ENCODE results near the gene ITGA11. TPM values are rescaled to one million over a fixed set of nuclear protein-coding genes. Genes with fewer than 3 reads are reported as not detected.

ITGA11 gene
- total RNA-seq, 1 experiment from 2014 or later, result 0.70 TPM

GRCh38 chr15:68434021-68434420 lies 2.1 kb upstream of the ITGA11 start:
- H3K4me3 ChIP-seq, result no peak overlapping the region
- H3F3A ChIP-seq (ENCODE audit: insufficient read depth, low read depth), result no peaks in the 10 kb centered on the region
- H4K20me1 ChIP-seq (ENCODE audit: insufficient read depth), result no peaks in the 10 kb centered on the region
- H3K27me3 ChIP-seq (ENCODE audit: insufficient read depth, low read depth), result peaks cover 62% of the 10 kb centered on the region
- no peak for DNase-seq
- no peaks in the 10 kb centered on the region for H3K9me3 ChIP-seq (ENCODE audit: insufficient read depth, low read depth)
- no peaks in the 10 kb centered on the region for H3K79me2 ChIP-seq (ENCODE audit: low read depth)
- CTCF ChIA-PET, result no interaction called here
- no peak for TF ChIP-seq CTCF (conservative IDR thresholded peaks at IDR 0.05)
- POLR2A ChIA-PET (ENCODE audit: unreplicated experiment), result no interaction called here
- no peaks in the 10 kb centered on the region for H3K4me1 ChIP-seq (replicated peaks; ENCODE audit: insufficient read depth)
- intact Hi-C loops (cut with micrococcal nuclease; ENCODE audit: unreplicated experiment), result no loop called here
- no TSS peak for BruUV-seq (replicated peaks)
- H2AFZ ChIP-seq, result no peak overlapping the region
- no peaks in the 10 kb centered on the region for H3K9me2 ChIP-seq (ENCODE audit: insufficient read depth)
- H3K27ac ChIP-seq, result no peak overlapping the region
- no peak overlapping the region for H3K4me2 ChIP-seq
- H3K36me3 ChIP-seq (ENCODE audit: low read depth), result no peaks in the 10 kb centered on the region

DNA sequence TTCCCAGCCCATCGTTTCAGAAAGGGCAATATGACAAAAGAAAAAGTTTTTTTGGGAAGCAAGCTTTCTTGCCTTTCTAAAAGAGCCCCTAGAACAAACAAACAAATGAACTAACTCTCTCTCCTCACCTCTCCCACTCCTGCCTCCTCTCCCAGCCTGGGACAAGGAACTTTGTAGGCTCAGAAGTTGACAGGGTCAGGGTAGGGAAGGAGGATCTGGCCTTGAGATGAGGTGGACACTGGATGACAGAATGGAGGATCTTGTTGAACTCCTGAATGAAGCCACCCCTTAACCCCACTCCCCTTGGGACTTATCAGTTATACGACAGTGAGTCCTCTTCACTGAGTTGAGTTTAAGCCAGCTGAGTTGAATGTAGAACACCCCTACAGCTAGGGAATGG lies 1.6 kb upstream of the ITGA11 start:
- TF ChIP-seq CTCF (conservative IDR thresholded peaks at IDR 0.05), result no peak
- TF ChIP-seq EZH2 (IDR thresholded peaks at IDR 0.05; ENCODE audit: low read depth), result no peak
- ChIA-PET CTCF (no interaction called here), POLR2A (ENCODE audit: unreplicated experiment) (no interaction called here)
- Histone ChIP-seq H3K36me3 (ENCODE audit: low read depth) (no peaks in the 10 kb centered on the region), H4K20me1 (ENCODE audit: insufficient read depth) (no peaks in the 10 kb centered on the region), H3F3A (ENCODE audit: insufficient read depth, low read depth) (no peaks in the 10 kb centered on the region), H3K79me2 (ENCODE audit: low read depth) (no peaks in the 10 kb centered on the region), H3K4me1 (replicated peaks; ENCODE audit: insufficient read depth) (no peaks in the 10 kb centered on the region), H3K27me3 (ENCODE audit: insufficient read depth, low read depth) (peaks cover 57% of the 10 kb centered on the region), H3K9me2 (ENCODE audit: insufficient read depth) (no peaks in the 10 kb centered on the region), H2AFZ (no peak overlapping the region), H3K4me3 (no peak overlapping the region), H3K27ac (no peak overlapping the region), H3K4me2 (no peak overlapping the region), H3K9me3 (ENCODE audit: insufficient read depth, low read depth) (no peaks in the 10 kb centered on the region)
- no peak for DNase-seq
- no TSS peak for BruUV-seq (replicated peaks)
- intact Hi-C loops (cut with micrococcal nuclease; ENCODE audit: unreplicated experiment), result no loop called here

DNA sequence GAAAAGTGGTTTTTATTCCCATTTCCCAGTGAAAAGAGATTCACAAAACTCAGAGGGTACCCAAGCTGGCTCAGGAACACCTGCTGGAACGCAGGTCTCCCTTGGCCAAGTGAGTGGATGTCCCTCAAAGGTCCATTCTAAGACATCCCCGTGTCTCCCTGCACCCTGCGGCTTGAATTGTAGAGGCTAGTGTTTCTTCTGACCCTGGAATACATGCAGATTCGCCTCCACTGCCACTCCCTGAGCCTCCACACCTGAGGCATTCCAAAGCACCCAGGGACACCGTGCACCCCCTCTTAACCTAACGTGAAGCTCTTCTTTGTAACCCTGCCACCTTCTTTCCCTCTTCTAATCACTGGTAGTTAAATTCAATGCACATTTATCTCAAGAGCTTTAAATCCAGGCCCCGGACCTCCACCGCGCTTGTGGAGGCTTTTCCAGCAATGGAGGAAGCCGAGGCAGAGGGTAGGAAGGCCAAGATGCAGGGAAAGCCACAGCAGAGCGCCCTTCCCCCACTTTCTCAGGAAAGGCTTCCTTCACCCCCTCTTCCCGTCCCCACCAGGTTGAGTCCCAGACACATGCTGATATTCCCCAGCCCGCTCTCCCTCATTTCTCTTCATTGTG lies 590 bp upstream of the ITGA11 start:
- no peaks in the 10 kb centered on the region for H3F3A ChIP-seq (ENCODE audit: insufficient read depth, low read depth)
- peaks cover 48% of the 10 kb centered on the region for H3K27me3 ChIP-seq (ENCODE audit: insufficient read depth, low read depth)
- no peaks in the 10 kb centered on the region for H3K4me1 ChIP-seq (replicated peaks; ENCODE audit: insufficient read depth)
- H3K79me2 ChIP-seq (ENCODE audit: low read depth), result no peaks in the 10 kb centered on the region
- intact Hi-C loops (cut with micrococcal nuclease; ENCODE audit: unreplicated experiment), result no loop called here
- DNase-seq, result no peak
- peak overlapping the region; percentile 63 for H3K4me2 ChIP-seq
- H2AFZ ChIP-seq, result no peak overlapping the region
- CTCF ChIA-PET, result no interaction called here
- H3K9me2 ChIP-seq (ENCODE audit: insufficient read depth), result no peaks in the 10 kb centered on the region
- POLR2A ChIA-PET (ENCODE audit: unreplicated experiment), result no interaction called here
- no peaks in the 10 kb centered on the region for H3K9me3 ChIP-seq (ENCODE audit: insufficient read depth, low read depth)
- no peak overlapping the region for H3K27ac ChIP-seq
- no peaks in the 10 kb centered on the region for H3K36me3 ChIP-seq (ENCODE audit: low read depth)
- TF ChIP-seq EZH2 (IDR thresholded peaks at IDR 0.05; ENCODE audit: low read depth) (no peak), CTCF (conservative IDR thresholded peaks at IDR 0.05) (no peak)
- H3K4me3 ChIP-seq, result no peak overlapping the region
- no TSS peak for BruUV-seq (replicated peaks)
- H4K20me1 ChIP-seq (ENCODE audit: insufficient read depth), result no peaks in the 10 kb centered on the region

Data from PC-9 (cell line).